ENCODE data around the gene HORMAD2. TPM values are rescaled to one million over a fixed set of nuclear protein-coding genes. Genes with fewer than 3 reads are reported as not detected.

The HORMAD2 gene
- polyA plus RNA-seq, 1 of the 3 experiments (the other 2 are of a cell fraction) = not detected

GRCh38 chr22:30225220-30225927 lies 145.1 kb downstream of the HORMAD2 start:
- no peaks in the 10 kb centered on the region for H3F3A ChIP-seq (replicated peaks; ENCODE audit: insufficient read depth)
- 83% methylated on average over 7 of the region's 7 CpGs for WGBS (ENCODE audit: low lambda C conversion rate)
- H3K9ac ChIP-seq = no peak overlapping the region
- no peak overlapping the region for H3K27ac ChIP-seq (ENCODE audit: low read depth in 2 of 2, low read length in 1 of 2)
- H3K79me2 ChIP-seq (ENCODE audit: insufficient read depth) = no peaks in the 10 kb centered on the region
- POLR2A ChIA-PET = no interaction called here
- H3K9me2 ChIP-seq = no peaks in the 10 kb centered on the region
- H3K36me3 ChIP-seq (replicated peaks in 1 of 2; ENCODE audit: control insufficient read depth in 1 of 2, insufficient read depth in 2 of 2, low read length in 1 of 2) = no peaks in the 10 kb centered on the region
- no peak for DNase-seq
- no peak for TF ChIP-seq MXI1 (IDR thresholded peaks at IDR 0.05; ENCODE audit: low read depth, low read length)
- no peak for TF ChIP-seq JUND (IDR thresholded peaks at IDR 0.05)
- TF ChIP-seq GATA2 (CRISPR knock-in tag; IDR thresholded peaks at IDR 0.05) = no peak
- no peak for TF ChIP-seq TCF12 (IDR thresholded peaks at IDR 0.05)
- no peak for TF ChIP-seq CTCF (IDR thresholded peaks at IDR 0.05)
- TF ChIP-seq EP300 (IDR thresholded peaks at IDR 0.05; ENCODE audit: borderline replicate concordance in 1 of 2, low read depth in 1 of 2, low read length in 1 of 2) = no peak
- TF ChIP-seq FOXM1 (IDR thresholded peaks at IDR 0.05; ENCODE audit: low read depth) = no peak
- no peak for TF ChIP-seq USF1 (IDR thresholded peaks at IDR 0.05; ENCODE audit: borderline replicate concordance, low read depth)
- TF ChIP-seq MAX (IDR thresholded peaks at IDR 0.05; ENCODE audit: low read depth) = no peak
- no peak for TF ChIP-seq ZBTB33 (IDR thresholded peaks at IDR 0.05; ENCODE audit: borderline replicate concordance, low read depth)
- TF ChIP-seq RAD21 (IDR thresholded peaks at IDR 0.05; ENCODE audit: low read length) = no peak
- no peak for TF ChIP-seq PBX3 (IDR thresholded peaks at IDR 0.05)
- no peak for TF ChIP-seq TAF1 (IDR thresholded peaks at IDR 0.05; ENCODE audit: borderline replicate concordance, low read depth, low read length)
- TF ChIP-seq ELF1 (IDR thresholded peaks at IDR 0.05) = no peak
- no peak for TF ChIP-seq REST (IDR thresholded peaks at IDR 0.05; ENCODE audit: low read depth, low read length)
- H3K4me1 ChIP-seq (ENCODE audit: control insufficient read depth in 1 of 2, insufficient read depth in 2 of 2, low read depth in 1 of 2, low read length in 1 of 2) = no peaks in the 10 kb centered on the region; a peak in 1 of 4 replicates
- CTCF ChIA-PET = interaction anchor here (1.0 to 1.4 kb wide), 3 partner anchors 15 to 118 kb away, joined by 3 to 9 read pairs (median 4); no protein-coding TSS in a partner anchor
- no peaks in the 10 kb centered on the region for H3K27me3 ChIP-seq (ENCODE audit: insufficient read depth)
- no peak overlapping the region for H3K4me2 ChIP-seq
- H3K9me3 ChIP-seq = no peaks in the 10 kb centered on the region
- H4K20me1 ChIP-seq (ENCODE audit: insufficient read depth) = no peaks in the 10 kb centered on the region
- H3K4me3 ChIP-seq (ENCODE audit: low read depth in 2 of 2, low read length in 1 of 2) = no peak overlapping the region
- no peak overlapping the region for H2AFZ ChIP-seq (ENCODE audit: low read depth)
